Inflammatory macrophage treated with lipopolysaccharide for 4 hours (primary cell): Measurements from ENCODE around the gene UBC.

Source experiments
- DNase-seq: peaks from one replicate; pipeline ENCODE4 v3.0.0-alpha.2; 2020

Gene UBC

DNA sequence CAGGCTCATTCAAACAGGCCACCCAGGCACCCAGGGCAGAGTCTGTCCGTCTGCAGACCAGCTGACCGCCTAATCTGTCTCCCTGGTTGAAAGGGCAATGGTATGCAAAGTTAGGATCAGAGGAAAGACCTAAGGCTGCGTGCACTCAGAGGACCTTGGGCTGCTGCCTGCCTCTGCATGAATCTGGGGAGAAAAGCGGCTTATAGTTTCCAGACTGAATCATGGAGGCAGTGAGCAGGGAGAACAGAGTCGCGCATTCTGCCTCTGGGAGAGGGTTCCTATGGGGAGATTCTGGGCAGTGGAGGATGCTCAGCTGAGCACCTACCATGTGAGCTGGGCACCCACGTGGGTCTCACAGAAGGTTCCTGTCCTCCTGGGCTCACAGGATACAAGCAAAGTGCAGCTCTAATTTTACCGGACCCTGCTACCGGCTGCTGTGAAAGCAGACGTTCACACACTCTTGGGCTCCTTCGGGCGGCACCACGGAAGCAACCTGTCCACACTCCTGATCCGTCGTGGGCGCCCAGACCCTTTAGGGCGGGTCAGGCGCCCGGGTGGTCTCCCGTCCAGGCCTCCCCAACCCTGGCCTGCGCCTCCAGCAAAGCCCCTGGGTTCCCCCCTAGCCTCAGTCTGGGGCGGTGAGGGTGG is 51.6 kb downstream of the UBC start:
- DNase-seq: peak; percentile 22

DNA sequence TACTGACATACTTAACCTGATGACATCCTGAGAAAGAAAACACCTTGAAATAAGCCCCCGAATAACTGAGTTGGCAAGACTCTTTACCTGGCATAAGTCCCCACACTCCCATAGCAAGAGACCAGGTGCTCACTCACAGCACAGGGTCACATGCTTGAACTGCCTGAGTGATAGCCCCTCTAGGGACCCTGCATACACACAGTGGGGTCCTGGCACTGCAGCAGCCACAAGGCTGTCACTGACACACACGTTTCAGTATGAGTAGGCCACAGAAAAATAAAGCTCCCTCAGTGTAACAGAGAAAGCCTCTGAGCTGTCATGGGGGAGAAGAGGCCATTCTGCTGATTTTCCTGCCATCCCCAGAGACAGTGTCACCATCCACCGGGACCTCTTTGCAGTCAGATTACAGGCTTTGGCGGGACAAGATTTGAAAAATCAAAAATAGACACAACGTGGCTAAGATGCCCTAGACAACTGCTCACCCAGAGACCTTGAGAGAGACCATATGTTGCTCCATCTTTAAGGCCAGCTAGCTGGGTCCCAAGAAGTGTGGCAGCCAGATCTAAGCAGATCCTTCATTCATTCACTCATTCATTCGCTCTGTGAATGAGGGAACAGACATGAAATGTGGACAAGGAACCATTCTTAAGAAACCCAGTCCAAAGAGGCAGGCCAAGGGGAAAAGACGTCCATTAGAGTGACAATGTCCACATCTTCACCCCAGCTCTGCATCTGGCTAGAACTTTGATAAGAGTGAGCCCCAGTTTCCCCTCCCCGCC is 52.4 kb downstream of the UBC start:
- no peak for DNase-seq
